PC-9 (cell line): ENCODE results near the gene TMEM37. TPM values are rescaled to one million over a fixed set of nuclear protein-coding genes. Genes with fewer than 3 reads are reported as not detected.

Source experiments
- BruUV-seq: library from RNA; stranded (reverse); fragments of 400-500 nt; replicated peaks from 2 replicates; lab custom pipeline; 2021; lab: Mats Ljungman, UMichigan
- CTCF ChIA-PET: fragments of 300-600 bp; sonication (Branson Sonifier 250); formaldehyde crosslinking; loops from one replicate; lab custom pipeline; 2022; ENCODE audit warnings: antibody characterized with exemption; lab: Charles Lee
- POLR2A ChIA-PET: fragments of 300-600 bp; sonication (Branson Sonifier 250); formaldehyde crosslinking; loops from one replicate; lab custom pipeline; 2022; ENCODE audit warnings: antibody characterized with exemption; ENCODE audit not compliant: unreplicated experiment; lab: Charles Lee
- DNase-seq, 2 experiments: peaks; one replicate each; pipeline versions ENCODE4 v3.0.0 to v3.0.0-alpha.2; 2015 to 2022; ENCODE audit warnings: mixed read lengths in 1 of 2
- H2AFZ ChIP-seq: fragments of 200-600 bp; sonication (generic); 2 replicates; pipeline ENCODE4 v1.8.1; 2017; ENCODE audit warnings: antibody characterized with exemption
- H3F3A ChIP-seq: fragments of 200-600 bp; sonication (generic); 2 replicates; pipeline ENCODE4 v1.8.1; 2017; ENCODE audit warnings: antibody characterized with exemption, mild to moderate bottlenecking, low read depth; ENCODE audit not compliant: insufficient read depth
- H3K27ac ChIP-seq: fragments of 200-600 bp; sonication (generic); 2 replicates; pipeline ENCODE4 v1.6.1; 2016; ENCODE audit warnings: mixed run types
- H3K27me3 ChIP-seq: fragments of 200-600 bp; sonication (generic); 2 replicates; pipeline ENCODE4 v1.6.1; 2016; ENCODE audit warnings: low read depth, mixed run types; ENCODE audit not compliant: insufficient read depth
- H3K36me3 ChIP-seq: fragments of 200-600 bp; sonication (generic); 2 replicates; pipeline ENCODE4 v1.6.1; 2016; ENCODE audit warnings: low read depth, mixed run types
- H3K4me1 ChIP-seq: fragments of 200-600 bp; sonication (generic); replicated peaks from 2 replicates; pipeline ENCODE4 v1.6.1; 2016; ENCODE audit warnings: mixed run types; ENCODE audit not compliant: insufficient read depth
- H3K4me2 ChIP-seq: fragments of 200-600 bp; sonication (generic); 2 replicates; pipeline ENCODE4 v1.6.1; 2017; ENCODE audit warnings: mixed run types
- H3K4me3 ChIP-seq: fragments of 200-600 bp; sonication (generic); 2 replicates; pipeline ENCODE4 v1.6.1; 2016; ENCODE audit warnings: mixed run types
- H3K79me2 ChIP-seq: fragments of 200-600 bp; sonication (generic); 2 replicates; pipeline ENCODE4 v1.6.1; 2017; ENCODE audit warnings: low read depth, mixed run types
- H3K9me2 ChIP-seq: fragments of 200-600 bp; sonication (generic); 2 replicates; pipeline ENCODE4 v1.8.1; 2017; ENCODE audit warnings: mild to moderate bottlenecking; ENCODE audit not compliant: insufficient read depth
- H3K9me3 ChIP-seq: fragments of 200-600 bp; sonication (generic); 2 replicates; pipeline ENCODE4 v1.8.1; 2016; ENCODE audit warnings: low read depth; ENCODE audit not compliant: insufficient read depth
- H4K20me1 ChIP-seq: fragments of 200-600 bp; sonication (generic); 2 replicates; pipeline ENCODE4 v1.8.1; 2017; ENCODE audit not compliant: insufficient read depth
- EZH2 ChIP-seq: fragments of 200-600 bp; sonication (generic); IDR thresholded peaks from 2 replicates; pipeline ENCODE4 v1.8.0; 2017; ENCODE audit warnings: antibody characterized with exemption, low read depth
- intact Hi-C: fragments of 100-400 bp; cut with micrococcal nuclease; formaldehyde crosslinking; loops from one replicate; pipeline ENCODE4 v1.10.0; 2022; ENCODE audit not compliant: unreplicated experiment
- total RNA-seq: library from RNA; stranded (reverse); gene quantifications from 2 replicates; pipeline ENCODE4 v1.2.3, GENCODE V29; 2021
- TF ChIP-seq, protein P1 (sequence below): fragments of 200-600 bp; sonication (generic); conservative IDR thresholded peaks from 2 replicates; pipeline ENCODE4 v1.6.1; 2017; ENCODE audit warnings: mixed run types, antibody characterized with exemption, mild to moderate bottlenecking, moderate library complexity

Gene TMEM37
- total RNA-seq, 1 experiment from 2014 or later = 1.2 TPM

GRCh38 chr2:119422360-119423107 lies 9.1 kb upstream of the TMEM37 start:
- H4K20me1 ChIP-seq = no peaks in the 10 kb centered on the region
- H3K4me1 ChIP-seq = peaks cover 20% of the 10 kb centered on the region
- H3K9me2 ChIP-seq = no peaks in the 10 kb centered on the region
- no peak overlapping the region for H3K4me3 ChIP-seq
- H3F3A ChIP-seq = no peaks in the 10 kb centered on the region
- H3K9me3 ChIP-seq = no peaks in the 10 kb centered on the region
- H3K27me3 ChIP-seq = no peaks in the 10 kb centered on the region
- H3K27ac ChIP-seq = no peak overlapping the region
- H3K36me3 ChIP-seq = no peaks in the 10 kb centered on the region
- intact Hi-C loops = no loop called here
- TF ChIP-seq EZH2 = no peak
- TF ChIP-seq, protein P1, sequence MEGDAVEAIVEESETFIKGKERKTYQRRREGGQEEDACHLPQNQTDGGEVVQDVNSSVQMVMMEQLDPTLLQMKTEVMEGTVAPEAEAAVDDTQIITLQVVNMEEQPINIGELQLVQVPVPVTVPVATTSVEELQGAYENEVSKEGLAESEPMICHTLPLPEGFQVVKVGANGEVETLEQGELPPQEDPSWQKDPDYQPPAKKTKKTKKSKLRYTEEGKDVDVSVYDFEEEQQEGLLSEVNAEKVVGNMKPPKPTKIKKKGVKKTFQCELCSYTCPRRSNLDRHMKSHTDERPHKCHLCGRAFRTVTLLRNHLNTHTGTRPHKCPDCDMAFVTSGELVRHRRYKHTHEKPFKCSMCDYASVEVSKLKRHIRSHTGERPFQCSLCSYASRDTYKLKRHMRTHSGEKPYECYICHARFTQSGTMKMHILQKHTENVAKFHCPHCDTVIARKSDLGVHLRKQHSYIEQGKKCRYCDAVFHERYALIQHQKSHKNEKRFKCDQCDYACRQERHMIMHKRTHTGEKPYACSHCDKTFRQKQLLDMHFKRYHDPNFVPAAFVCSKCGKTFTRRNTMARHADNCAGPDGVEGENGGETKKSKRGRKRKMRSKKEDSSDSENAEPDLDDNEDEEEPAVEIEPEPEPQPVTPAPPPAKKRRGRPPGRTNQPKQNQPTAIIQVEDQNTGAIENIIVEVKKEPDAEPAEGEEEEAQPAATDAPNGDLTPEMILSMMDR = no peak
- POLR2A ChIA-PET = no interaction called here
- no peak for DNase-seq
- H3K79me2 ChIP-seq = no peaks in the 10 kb centered on the region
- H2AFZ ChIP-seq = no peak overlapping the region
- H3K4me2 ChIP-seq = no peak overlapping the region
- BruUV-seq = no TSS peak
- CTCF ChIA-PET = no interaction called here

GRCh38 chr2:119423108-119423444 lies 8.6 kb upstream of the TMEM37 start:
- POLR2A ChIA-PET = interaction anchor here (0.7 kb wide), 1 partner anchor 1153 kb away, joined by 4 read pairs; no protein-coding TSS in a partner anchor
- H3K9me2 ChIP-seq = no peaks in the 10 kb centered on the region
- H2AFZ ChIP-seq = no peak overlapping the region
- H3F3A ChIP-seq = no peaks in the 10 kb centered on the region
- H3K4me2 ChIP-seq = no peak overlapping the region
- no peak for TF ChIP-seq EZH2
- TF ChIP-seq, protein P1 = no peak
- DNase-seq = no peak
- intact Hi-C loops = no loop called here
- H3K9me3 ChIP-seq = no peaks in the 10 kb centered on the region
- peaks cover 21% of the 10 kb centered on the region for H3K4me1 ChIP-seq
- H3K79me2 ChIP-seq = no peaks in the 10 kb centered on the region
- CTCF ChIA-PET = no interaction called here
- no TSS peak for BruUV-seq
- H4K20me1 ChIP-seq = no peaks in the 10 kb centered on the region
- H3K27me3 ChIP-seq = no peaks in the 10 kb centered on the region
- H3K4me3 ChIP-seq = no peak overlapping the region
- H3K27ac ChIP-seq = no peak overlapping the region
- no peaks in the 10 kb centered on the region for H3K36me3 ChIP-seq

GRCh38 chr2:119423811-119424210 lies 7.8 kb upstream of the TMEM37 start:
- H3K27ac ChIP-seq = no peak overlapping the region
- no peak overlapping the region for H3K4me3 ChIP-seq
- no peaks in the 10 kb centered on the region for H3F3A ChIP-seq
- H3K4me1 ChIP-seq = peaks cover 21% of the 10 kb centered on the region
- ChIA-PET CTCF (no interaction called here), POLR2A (interaction anchor here (0.6 to 0.7 kb wide), 2 partner anchors 883 to 1152 kb away, joined by 3 to 4 read pairs; no protein-coding TSS in a partner anchor)
- BruUV-seq = no TSS peak
- no peaks in the 10 kb centered on the region for H3K9me3 ChIP-seq
- TF ChIP-seq, protein P1 = no peak
- no peak for TF ChIP-seq EZH2
- no peaks in the 10 kb centered on the region for H3K79me2 ChIP-seq
- H3K4me2 ChIP-seq = no peak overlapping the region
- DNase-seq = no peak
- intact Hi-C loops = no loop called here
- H3K27me3 ChIP-seq = no peaks in the 10 kb centered on the region
- no peaks in the 10 kb centered on the region for H3K9me2 ChIP-seq
- H2AFZ ChIP-seq = no peak overlapping the region
- no peaks in the 10 kb centered on the region for H3K36me3 ChIP-seq
- no peaks in the 10 kb centered on the region for H4K20me1 ChIP-seq
